NCI-H446 treated with DMSO at 0.1 percent for 48 hours (cell line): Measurements from ENCODE around the gene KLHL4.
"Not testable (repeated sequence)": the region's sequence is repeated elsewhere in the genome, so short reads cannot be mapped to it uniquely, and the experiment has no call there.

Source experiments
- DNase-seq: peaks from one replicate; lab custom pipeline; 2025; lab: John Stamatoyannopoulos, UW

The KLHL4 gene

DNA sequence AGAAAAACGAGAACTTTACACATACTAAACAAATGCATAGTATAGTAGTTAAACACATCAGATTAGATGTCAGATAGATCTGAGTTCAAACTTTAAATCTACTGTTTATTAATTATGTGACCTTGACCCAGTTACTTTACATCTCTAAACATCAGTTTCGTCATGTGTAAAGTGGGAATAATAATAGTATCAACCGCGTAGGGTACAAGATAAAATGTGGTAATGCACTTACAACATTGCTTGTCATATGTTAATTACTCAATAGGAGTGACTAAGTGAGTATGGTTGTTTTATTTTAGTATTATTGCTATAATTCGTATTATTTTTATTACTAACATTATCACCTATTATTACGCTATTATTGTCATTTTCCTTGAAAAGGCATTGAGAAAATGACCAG, 144.2 kb downstream of the KLHL4 start:
- DNase-seq: no peak

DNA sequence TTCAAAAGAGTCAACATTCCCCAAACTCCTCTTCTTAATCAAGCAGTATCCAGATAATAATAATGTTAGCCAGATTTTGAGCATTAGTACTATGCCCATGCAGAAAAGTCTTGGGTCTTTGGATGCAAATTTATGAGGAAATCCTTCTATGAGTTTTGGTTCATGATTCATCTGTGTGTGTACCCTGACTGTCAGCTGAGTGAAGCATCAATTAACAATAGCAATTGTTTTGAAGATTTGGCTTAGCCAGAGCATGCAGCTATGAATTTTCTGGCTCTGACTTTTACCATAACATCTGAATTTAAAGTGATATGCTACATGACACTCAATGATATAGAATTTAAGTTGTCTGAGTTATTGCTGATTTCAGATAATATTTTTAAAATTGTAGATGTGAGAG, 145.8 kb downstream of the KLHL4 start:
- no peak for DNase-seq

- no peak for DNase-seq
These were observed 146.8 kb downstream of the KLHL4 start for GRCh38 chrX:87664381-87664780.

- DNase-seq: no peak
These were observed 162.2 kb downstream of the KLHL4 start for GRCh38 chrX:87679849-87680248.

DNA sequence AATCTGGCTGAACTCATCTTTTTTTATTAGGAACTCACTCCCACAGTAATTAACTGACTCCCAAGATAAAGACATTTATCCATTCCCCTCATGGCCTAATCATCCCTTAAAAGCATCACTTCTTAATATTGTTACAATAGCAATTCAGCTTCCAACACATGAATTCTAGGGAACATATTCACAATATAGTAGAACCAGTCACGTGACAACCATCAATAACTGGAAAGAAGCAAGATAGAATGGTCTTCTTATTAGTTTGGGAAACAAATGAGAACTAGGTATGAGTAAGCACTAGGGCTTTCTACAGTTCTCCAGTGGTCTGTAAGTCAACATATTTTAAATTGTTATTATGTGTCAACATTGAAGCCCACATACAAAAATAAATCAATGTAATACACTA, 170.1 kb downstream of the KLHL4 start:
- DNase-seq: no peak

- not testable (repeated sequence) for DNase-seq
These were observed 170.6 kb downstream of the KLHL4 start for GRCh38 chrX:87688113-87688748.

- not testable (repeated sequence) for DNase-seq
These were observed 171.6 kb downstream of the KLHL4 start for GRCh38 chrX:87689218-87689617.

GRCh38 chrX:87693204-87693603, 175.6 kb downstream of the KLHL4 start:
- DNase-seq: no peak

- no peak for DNase-seq
These were observed 179.8 kb downstream of the KLHL4 start for GRCh38 chrX:87697409-87697808.

- no peak for DNase-seq
These were observed 185.2 kb downstream of the KLHL4 start for GRCh38 chrX:87702795-87703194.

DNA sequence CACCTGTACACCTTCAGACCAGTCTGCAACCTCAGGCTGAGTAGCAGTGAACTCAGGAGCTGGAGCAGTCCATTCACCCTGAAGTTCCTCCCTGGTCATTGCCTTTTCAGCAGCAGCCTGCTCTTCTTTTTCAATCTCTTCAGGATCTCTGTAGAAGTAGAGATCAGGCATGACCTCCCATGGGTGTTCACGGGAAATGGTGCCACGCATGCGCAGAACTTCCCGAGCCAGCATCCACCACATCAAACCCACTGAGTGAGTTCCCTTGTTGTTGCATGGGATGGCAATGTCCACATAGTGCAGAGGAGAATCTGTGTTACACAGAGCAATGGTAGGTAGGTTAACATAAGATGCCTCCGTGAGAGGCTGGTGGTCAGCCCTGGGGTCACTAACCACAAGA, 185.9 kb downstream of the KLHL4 start:
- DNase-seq: not testable (repeated sequence)

- DNase-seq: no peak
These were observed 188.5 kb downstream of the KLHL4 start for GRCh38 chrX:87706134-87706533.

DNA sequence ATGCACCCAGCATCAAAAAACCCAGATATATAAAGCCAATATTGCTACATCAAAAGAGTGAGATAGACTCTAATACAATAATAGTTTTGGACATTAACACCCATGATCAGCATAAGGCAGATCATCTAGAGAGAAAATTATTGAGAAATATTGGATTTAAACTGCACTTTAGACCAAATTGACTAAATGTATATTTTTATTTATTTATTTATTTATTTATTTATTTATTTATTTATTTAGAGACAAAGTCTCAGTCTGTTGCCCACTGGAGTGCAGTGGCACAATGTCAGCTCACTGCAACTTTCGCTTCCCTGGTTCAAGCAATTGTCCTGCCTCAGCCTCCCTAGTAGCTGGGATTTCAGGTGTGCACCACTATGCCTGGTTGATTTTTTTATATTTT, 193.0 kb downstream of the KLHL4 start:
- DNase-seq: no peak
